Measurements from ENCODE around the gene ATP4B. TPM values are rescaled to one million over a fixed set of nuclear protein-coding genes. Genes with fewer than 3 reads are reported as not detected.

ATP4B gene
- not detected for total RNA-seq (2021; ENCODE audit: unreplicated experiment)
- not detected for polyA plus RNA-seq (2012; ENCODE audit: insufficient read length)
- Bru-seq, nascent RNA = not detected
- not detected for BruChase-seq, experiment 1, labeled RNA remaining after a 2-hour chase
- percentile 9 among the genes with signal in this experiment for BruChase-seq, experiment 2, labeled RNA remaining after a 6-hour chase
- long read RNA-seq = 0 reads

GRCh38 chr13:113657851-113658741 lies at the start of gene ATP4B:
Gene ATP4B, minus strand, starts transcription at chr13:113658198. Its CDS starts 54 bp downstream, at chr13:113658144.
- Histone ChIP-seq H3K36me3 (ENCODE audit: control insufficient read depth, insufficient read depth, low read length) (no peaks in the 10 kb centered on the region), H3K4me1 (ENCODE audit: control insufficient read depth, insufficient read depth, low read length) (no peaks in the 10 kb centered on the region), H3K9me3 (ENCODE audit: control insufficient read depth, insufficient read depth, low read depth, low read length) (no peaks in the 10 kb centered on the region), H3K27me3 (ENCODE audit: control insufficient read depth, insufficient read depth, low read length) (no peaks in the 10 kb centered on the region), H3K4me3 (ENCODE audit: low read depth in 2 of 2, low read length in 2 of 2) (no peak within 1 kb of the TSS), H3K27ac (ENCODE audit: low read length) (no peak within 1 kb of the TSS)
- DNase-seq (ENCODE audit: low read depth, low spot score) (no peak), ATAC-seq (0 out of 2 replicates have a peak, but pooled peaks have one; percentile 37)
- intact Hi-C loops (cut with micrococcal nuclease; ENCODE audit: unreplicated experiment) (no loop called here), in situ Hi-C loops (cut with HindIII; ENCODE audit: low pct_unique_long_range_greater_than_20kb, low sequenced_read_pairs) (no loop called here)
- POLR2A ChIA-PET = no interaction called here
- BruUV-seq (replicated peaks) = no TSS peak
- CTCF ChIA-PET = no interaction called here
- TF ChIP-seq TCF7L2 (IDR thresholded peaks at IDR 0.05; ENCODE audit: low read depth, low read length) (no peak), SIN3A (IDR thresholded peaks at IDR 0.05; ENCODE audit: borderline replicate concordance, insufficient read depth, low read depth, low read length) (no peak), POLR2AphosphoS5 (IDR thresholded peaks at IDR 0.05; ENCODE audit: low read depth, low read length) (no peak)
- TF ChIP-seq, protein P1, sequence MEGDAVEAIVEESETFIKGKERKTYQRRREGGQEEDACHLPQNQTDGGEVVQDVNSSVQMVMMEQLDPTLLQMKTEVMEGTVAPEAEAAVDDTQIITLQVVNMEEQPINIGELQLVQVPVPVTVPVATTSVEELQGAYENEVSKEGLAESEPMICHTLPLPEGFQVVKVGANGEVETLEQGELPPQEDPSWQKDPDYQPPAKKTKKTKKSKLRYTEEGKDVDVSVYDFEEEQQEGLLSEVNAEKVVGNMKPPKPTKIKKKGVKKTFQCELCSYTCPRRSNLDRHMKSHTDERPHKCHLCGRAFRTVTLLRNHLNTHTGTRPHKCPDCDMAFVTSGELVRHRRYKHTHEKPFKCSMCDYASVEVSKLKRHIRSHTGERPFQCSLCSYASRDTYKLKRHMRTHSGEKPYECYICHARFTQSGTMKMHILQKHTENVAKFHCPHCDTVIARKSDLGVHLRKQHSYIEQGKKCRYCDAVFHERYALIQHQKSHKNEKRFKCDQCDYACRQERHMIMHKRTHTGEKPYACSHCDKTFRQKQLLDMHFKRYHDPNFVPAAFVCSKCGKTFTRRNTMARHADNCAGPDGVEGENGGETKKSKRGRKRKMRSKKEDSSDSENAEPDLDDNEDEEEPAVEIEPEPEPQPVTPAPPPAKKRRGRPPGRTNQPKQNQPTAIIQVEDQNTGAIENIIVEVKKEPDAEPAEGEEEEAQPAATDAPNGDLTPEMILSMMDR (IDR thresholded peaks at IDR 0.05) = no peak
- TF ChIP-seq, protein P2, sequence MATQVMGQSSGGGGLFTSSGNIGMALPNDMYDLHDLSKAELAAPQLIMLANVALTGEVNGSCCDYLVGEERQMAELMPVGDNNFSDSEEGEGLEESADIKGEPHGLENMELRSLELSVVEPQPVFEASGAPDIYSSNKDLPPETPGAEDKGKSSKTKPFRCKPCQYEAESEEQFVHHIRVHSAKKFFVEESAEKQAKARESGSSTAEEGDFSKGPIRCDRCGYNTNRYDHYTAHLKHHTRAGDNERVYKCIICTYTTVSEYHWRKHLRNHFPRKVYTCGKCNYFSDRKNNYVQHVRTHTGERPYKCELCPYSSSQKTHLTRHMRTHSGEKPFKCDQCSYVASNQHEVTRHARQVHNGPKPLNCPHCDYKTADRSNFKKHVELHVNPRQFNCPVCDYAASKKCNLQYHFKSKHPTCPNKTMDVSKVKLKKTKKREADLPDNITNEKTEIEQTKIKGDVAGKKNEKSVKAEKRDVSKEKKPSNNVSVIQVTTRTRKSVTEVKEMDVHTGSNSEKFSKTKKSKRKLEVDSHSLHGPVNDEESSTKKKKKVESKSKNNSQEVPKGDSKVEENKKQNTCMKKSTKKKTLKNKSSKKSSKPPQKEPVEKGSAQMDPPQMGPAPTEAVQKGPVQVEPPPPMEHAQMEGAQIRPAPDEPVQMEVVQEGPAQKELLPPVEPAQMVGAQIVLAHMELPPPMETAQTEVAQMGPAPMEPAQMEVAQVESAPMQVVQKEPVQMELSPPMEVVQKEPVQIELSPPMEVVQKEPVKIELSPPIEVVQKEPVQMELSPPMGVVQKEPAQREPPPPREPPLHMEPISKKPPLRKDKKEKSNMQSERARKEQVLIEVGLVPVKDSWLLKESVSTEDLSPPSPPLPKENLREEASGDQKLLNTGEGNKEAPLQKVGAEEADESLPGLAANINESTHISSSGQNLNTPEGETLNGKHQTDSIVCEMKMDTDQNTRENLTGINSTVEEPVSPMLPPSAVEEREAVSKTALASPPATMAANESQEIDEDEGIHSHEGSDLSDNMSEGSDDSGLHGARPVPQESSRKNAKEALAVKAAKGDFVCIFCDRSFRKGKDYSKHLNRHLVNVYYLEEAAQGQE (IDR thresholded peaks at IDR 0.05; ENCODE audit: insufficient read depth in 1 of 2, low read depth in 2 of 2, low read length in 1 of 2) = no peak

DNA sequence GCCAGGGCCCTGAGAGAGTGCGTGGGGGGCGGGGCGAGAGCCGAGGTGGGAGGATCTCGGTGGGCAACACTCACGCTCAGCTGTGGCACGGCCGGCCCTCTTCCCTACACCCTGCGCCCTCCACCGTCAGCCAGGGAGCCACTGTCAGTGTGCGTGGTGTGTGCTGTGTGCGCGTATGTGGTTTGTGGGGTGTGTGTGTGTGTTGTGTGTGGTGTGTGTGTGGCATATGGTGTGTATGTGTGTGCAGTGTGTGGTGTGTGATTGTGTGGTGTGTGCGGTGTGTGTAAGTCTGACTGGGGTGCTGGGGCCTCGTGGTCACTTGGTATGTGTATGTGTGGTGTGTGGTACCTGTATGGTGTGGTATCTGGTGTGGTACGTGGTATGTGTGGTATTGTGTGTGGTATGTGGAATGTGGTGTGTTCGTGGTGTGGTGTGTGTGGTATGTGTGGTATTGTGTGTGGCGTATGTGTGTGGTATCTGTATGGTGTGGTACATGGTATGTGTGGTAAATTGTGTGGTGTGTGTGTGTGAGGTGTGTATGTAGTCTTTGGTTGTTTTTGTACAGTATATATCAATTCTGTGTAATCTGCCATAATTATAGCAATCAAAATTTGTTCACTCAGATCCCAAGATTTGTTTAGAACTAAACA lies 14.1 kb upstream of the ATP4B start:
- DNase-seq (ENCODE audit: low read depth, low spot score) = no peak
- no peak overlapping the region for H3K4me3 ChIP-seq (ENCODE audit: low read depth in 2 of 2, low read length in 2 of 2)
- H3K4me1 ChIP-seq (ENCODE audit: control insufficient read depth, insufficient read depth, low read length) = no peaks in the 10 kb centered on the region
- POLR2A ChIA-PET = no interaction called here
- ATAC-seq = no peak
- TF ChIP-seq, protein P1 (IDR thresholded peaks at IDR 0.05) = no peak
- TF ChIP-seq, protein P2 (IDR thresholded peaks at IDR 0.05; ENCODE audit: insufficient read depth in 1 of 2, low read depth in 2 of 2, low read length in 1 of 2) = no peak
- TF ChIP-seq TCF7L2 (IDR thresholded peaks at IDR 0.05; ENCODE audit: low read depth, low read length) (no peak), SIN3A (IDR thresholded peaks at IDR 0.05; ENCODE audit: borderline replicate concordance, insufficient read depth, low read depth, low read length) (no peak), POLR2AphosphoS5 (IDR thresholded peaks at IDR 0.05; ENCODE audit: low read depth, low read length) (no peak)
- CTCF ChIA-PET = no interaction called here
- BruUV-seq (replicated peaks) = no TSS peak
- no peak overlapping the region for H3K27ac ChIP-seq (ENCODE audit: low read length)
- no peaks in the 10 kb centered on the region for H3K36me3 ChIP-seq (ENCODE audit: control insufficient read depth, insufficient read depth, low read length)
- H3K27me3 ChIP-seq (ENCODE audit: control insufficient read depth, insufficient read depth, low read length) = no peaks in the 10 kb centered on the region
- no peaks in the 10 kb centered on the region for H3K9me3 ChIP-seq (ENCODE audit: control insufficient read depth, insufficient read depth, low read depth, low read length)
- intact Hi-C loops (cut with micrococcal nuclease; ENCODE audit: unreplicated experiment) (no loop called here), in situ Hi-C loops (cut with HindIII; ENCODE audit: low pct_unique_long_range_greater_than_20kb, low sequenced_read_pairs) (no loop called here)
